Sciatic nerve (tissue), 2 donors: ENCODE results near the gene DOCK2. TPM values are rescaled to one million over a fixed set of nuclear protein-coding genes. Genes with fewer than 3 reads are reported as not detected.
"Not testable (repeated sequence)": the region's sequence is repeated elsewhere in the genome, so short reads cannot be mapped to it uniquely, and the experiment has no call there.

Experiments used
- ATAC-seq: fragments of 200-7000 bp; cut with Tn5 transposase; one replicate; pipeline ENCODE4 v1.9.1; 2020; ENCODE audit warnings: mild to moderate bottlenecking, moderate library complexity
- DNase-seq: peaks from one replicate; pipeline ENCODE4 v3.0.0-alpha.2; 2020; ENCODE audit warnings: low spot score
- intact Hi-C: fragments of 100-400 bp; cut with DNase I; formaldehyde crosslinking; loops from one replicate; pipeline ENCODE4 v1.14.2; 2022
- total RNA-seq: library from RNA; stranded (reverse); fragmentation: NEBNext Ultra II Directional; extraction: Animal tissue kit (Norgen Biotek cat#: 25700); gene quantifications from one replicate; pipeline ENCODE4 v1.2.1, GENCODE V29; 2021
- donor health status: DM: no; HTN: no; CAD: no.
- donor health status: DM: no; HTN: no; CAD: no.

Gene DOCK2
- total RNA-seq, 1 donor from 2014 or later, result 32.9 TPM

- intact Hi-C loops, result no loop called here
- ATAC-seq, result no peak
- DNase-seq, result no peak
Observed at GRCh38 chr5:170071748-170072147, 434.7 kb downstream of the DOCK2 start.

GRCh38 chr5:170075696-170076095 is 438.6 kb downstream of the DOCK2 start:
- intact Hi-C loops, result no loop called here
- DNase-seq (no peak), ATAC-seq (no peak)

- intact Hi-C loops, result no loop called here
- no peak for ATAC-seq
- DNase-seq, result no peak
Observed at GRCh38 chr5:170076211-170076610, 439.1 kb downstream of the DOCK2 start.

- ATAC-seq, result no peak
- intact Hi-C loops, result no loop called here
Observed at GRCh38 chr5:170076739-170077138, 439.7 kb downstream of the DOCK2 start.

GRCh38 chr5:170077526-170077925 is 440.5 kb downstream of the DOCK2 start:
- DNase-seq (no peak), ATAC-seq (no peak)
- intact Hi-C loops, result no loop called here

More at GRCh38 chr5:170076739-170077138, 439.7 kb downstream of the DOCK2 start:
- no peak for DNase-seq

GRCh38 chr5:170078458-170078857 is 441.4 kb downstream of the DOCK2 start:
- intact Hi-C loops, result no loop called here

GRCh38 chr5:170078931-170079330 is 441.9 kb downstream of the DOCK2 start:
- ATAC-seq (no peak), DNase-seq (no peak)
- intact Hi-C loops, result no loop called here

More at GRCh38 chr5:170078458-170078857, 441.4 kb downstream of the DOCK2 start:
- ATAC-seq (no peak), DNase-seq (no peak)

GRCh38 chr5:170080217-170080616 is 443.1 kb downstream of the DOCK2 start:
- ATAC-seq (no peak), DNase-seq (no peak)
- intact Hi-C loops, result no loop called here

GRCh38 chr5:170080786-170081445 is 443.8 kb downstream of the DOCK2 start:
- ATAC-seq, result no peak
- intact Hi-C loops, result no loop called here
- DNase-seq, result no peak

GRCh38 chr5:170081616-170082015 is 444.5 kb downstream of the DOCK2 start:
- no peak for DNase-seq
- intact Hi-C loops, result no loop called here
- ATAC-seq, result no peak

GRCh38 chr5:170082701-170083100 is 445.6 kb downstream of the DOCK2 start:
- ATAC-seq, result no peak
- no peak for DNase-seq
- intact Hi-C loops, result no loop called here

- no peak for ATAC-seq
- intact Hi-C loops, result no loop called here
- peak; percentile 28 for DNase-seq
Observed at GRCh38 chr5:170087168-170087817, 450.2 kb downstream of the DOCK2 start.

- intact Hi-C loops, result no loop called here
- DNase-seq (no peak), ATAC-seq (no peak)
Observed at GRCh38 chr5:170092455-170093101, 455.5 kb downstream of the DOCK2 start.

- intact Hi-C loops, DNase-seq, ATAC-seq: not testable (repeated sequence)
Observed at GRCh38 chr5:170094329-170094728, 457.3 kb downstream of the DOCK2 start.

- DNase-seq (no peak), ATAC-seq (no peak)
- intact Hi-C loops, result no loop called here
Observed at GRCh38 chr5:170095646-170096045, 458.6 kb downstream of the DOCK2 start.

- intact Hi-C loops, result no loop called here
- ATAC-seq, result no peak
- no peak for DNase-seq
Observed at GRCh38 chr5:170097934-170098333, 460.9 kb downstream of the DOCK2 start.

- peak; percentile 80 for ATAC-seq
- DNase-seq, result peak; percentile 85
- intact Hi-C loops, result no loop called here
Observed at GRCh38 chr5:170100066-170100943, 463.2 kb downstream of the DOCK2 start.

- intact Hi-C loops, result no loop called here
- no peak for DNase-seq
- no peak for ATAC-seq
Observed at GRCh38 chr5:170103447-170103846, 466.4 kb downstream of the DOCK2 start.

- DNase-seq (no peak), ATAC-seq (no peak)
- intact Hi-C loops, result no loop called here
Observed at GRCh38 chr5:170104299-170104698, 467.2 kb downstream of the DOCK2 start.
